ENCODE measurements around the gene CLK2.

DNA sequence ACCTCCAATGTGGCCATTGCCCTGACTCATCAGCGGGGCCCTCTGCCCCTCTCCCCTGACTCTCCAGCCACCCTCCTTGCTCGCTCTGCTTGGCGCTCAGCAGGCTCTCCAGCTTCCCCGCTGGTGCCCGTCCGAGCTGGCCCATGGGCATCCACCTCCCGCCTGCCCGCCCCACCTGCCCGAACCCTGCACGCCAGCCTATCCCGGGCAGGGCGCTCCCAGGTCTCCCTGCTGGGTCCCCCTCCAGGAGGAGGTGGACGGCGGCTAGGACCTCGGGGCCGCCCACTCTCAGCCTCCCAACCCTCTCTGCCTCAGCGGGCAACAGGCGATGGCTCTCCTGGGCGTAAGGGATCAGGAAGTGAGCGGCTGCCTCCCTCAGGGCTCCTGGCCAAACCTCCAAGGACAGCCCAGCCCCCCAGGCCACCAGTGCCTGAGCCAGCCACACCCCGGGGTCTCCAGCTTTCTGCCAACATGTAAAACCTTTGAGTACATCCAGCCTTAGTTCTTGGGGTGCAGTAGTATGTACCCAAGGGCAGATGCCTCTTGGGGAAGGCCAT is 14.8 kb upstream of the CLK2 start:
- TF ChIP-seq, protein P1, sequence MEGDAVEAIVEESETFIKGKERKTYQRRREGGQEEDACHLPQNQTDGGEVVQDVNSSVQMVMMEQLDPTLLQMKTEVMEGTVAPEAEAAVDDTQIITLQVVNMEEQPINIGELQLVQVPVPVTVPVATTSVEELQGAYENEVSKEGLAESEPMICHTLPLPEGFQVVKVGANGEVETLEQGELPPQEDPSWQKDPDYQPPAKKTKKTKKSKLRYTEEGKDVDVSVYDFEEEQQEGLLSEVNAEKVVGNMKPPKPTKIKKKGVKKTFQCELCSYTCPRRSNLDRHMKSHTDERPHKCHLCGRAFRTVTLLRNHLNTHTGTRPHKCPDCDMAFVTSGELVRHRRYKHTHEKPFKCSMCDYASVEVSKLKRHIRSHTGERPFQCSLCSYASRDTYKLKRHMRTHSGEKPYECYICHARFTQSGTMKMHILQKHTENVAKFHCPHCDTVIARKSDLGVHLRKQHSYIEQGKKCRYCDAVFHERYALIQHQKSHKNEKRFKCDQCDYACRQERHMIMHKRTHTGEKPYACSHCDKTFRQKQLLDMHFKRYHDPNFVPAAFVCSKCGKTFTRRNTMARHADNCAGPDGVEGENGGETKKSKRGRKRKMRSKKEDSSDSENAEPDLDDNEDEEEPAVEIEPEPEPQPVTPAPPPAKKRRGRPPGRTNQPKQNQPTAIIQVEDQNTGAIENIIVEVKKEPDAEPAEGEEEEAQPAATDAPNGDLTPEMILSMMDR (IDR thresholded peaks at IDR 0.05; ENCODE audit: control extremely low read depth in 1 of 3, insufficient read depth in 1 of 3, low read depth in 1 of 3, low read length in 3 of 3) = no peak
- no peak for TF ChIP-seq CEBPB (IDR thresholded peaks at IDR 0.05; ENCODE audit: low read depth, low read length)
- TF ChIP-seq RBBP5 (IDR thresholded peaks at IDR 0.05; ENCODE audit: borderline replicate concordance, low read depth, low read length) = no peak
- no peak for TF ChIP-seq POLR2A (IDR thresholded peaks at IDR 0.05; ENCODE audit: control extremely low read depth in 1 of 2, low read depth in 2 of 2, low read length in 2 of 2)
- TF ChIP-seq MAFK (IDR thresholded peaks at IDR 0.05; ENCODE audit: low read depth, low read length) = no peak
- TF ChIP-seq EP300 (IDR thresholded peaks at IDR 0.05; ENCODE audit: borderline replicate concordance in 1 of 2, low read depth in 2 of 2, low read length in 2 of 2) = no peak
- no peak for TF ChIP-seq EGR1 (IDR thresholded peaks at IDR 0.05; ENCODE audit: borderline replicate concordance, low read depth, low read length)
- TF ChIP-seq, protein P2, sequence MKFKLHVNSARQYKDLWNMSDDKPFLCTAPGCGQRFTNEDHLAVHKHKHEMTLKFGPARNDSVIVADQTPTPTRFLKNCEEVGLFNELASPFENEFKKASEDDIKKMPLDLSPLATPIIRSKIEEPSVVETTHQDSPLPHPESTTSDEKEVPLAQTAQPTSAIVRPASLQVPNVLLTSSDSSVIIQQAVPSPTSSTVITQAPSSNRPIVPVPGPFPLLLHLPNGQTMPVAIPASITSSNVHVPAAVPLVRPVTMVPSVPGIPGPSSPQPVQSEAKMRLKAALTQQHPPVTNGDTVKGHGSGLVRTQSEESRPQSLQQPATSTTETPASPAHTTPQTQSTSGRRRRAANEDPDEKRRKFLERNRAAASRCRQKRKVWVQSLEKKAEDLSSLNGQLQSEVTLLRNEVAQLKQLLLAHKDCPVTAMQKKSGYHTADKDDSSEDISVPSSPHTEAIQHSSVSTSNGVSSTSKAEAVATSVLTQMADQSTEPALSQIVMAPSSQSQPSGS (IDR thresholded peaks at IDR 0.05; ENCODE audit: low read length) = no peak
- no peak for TF ChIP-seq HDAC6 (IDR thresholded peaks at IDR 0.05; ENCODE audit: low read depth, low read length)

Measured in H1 (cell line).